Stimulated activated CD4-positive, alpha-beta T cell treated with anti-CD3 and anti-CD28 coated beads, Interleukin-12 subunit alpha, Interleukin-12 subunit beta, amount 100 ng/mL, for 48 hours (primary cell): ENCODE results near the gene CDH23.

Experiments
- DNase-seq, 3 donors: peaks; one replicate each; pipeline ENCODE4 v3.0.0-alpha.2; 2020; ENCODE audit warnings: low read depth in 2 of 3, low spot score in 1 of 3

Gene CDH23

GRCh38 chr10:71727738-71728737 is 331.3 kb downstream of the CDH23 start:
- DNase-seq: no peak

- no peak for DNase-seq
These were observed 332.5 kb downstream of the CDH23 start for GRCh38 chr10:71729161-71729636.

- DNase-seq: no peak
These were observed 335.1 kb downstream of the CDH23 start for GRCh38 chr10:71731791-71732190.

- DNase-seq: no peak
These were observed 338.1 kb downstream of the CDH23 start for GRCh38 chr10:71734797-71735196.

- no peak for DNase-seq
These were observed 339.2 kb downstream of the CDH23 start for GRCh38 chr10:71735709-71736569.

- no peak for DNase-seq
These were observed 339.8 kb downstream of the CDH23 start for GRCh38 chr10:71736570-71736952.

GRCh38 chr10:71737001-71737833 is 340.5 kb downstream of the CDH23 start:
- no peak for DNase-seq

GRCh38 chr10:71737834-71738197 is 341.1 kb downstream of the CDH23 start:
- no peak for DNase-seq

- no peak for DNase-seq
These were observed 342.7 kb downstream of the CDH23 start for GRCh38 chr10:71739358-71739900.

GRCh38 chr10:71740069-71740653 is 343.4 kb downstream of the CDH23 start:
- DNase-seq: no peak

- no peak for DNase-seq
These were observed 344.3 kb downstream of the CDH23 start for GRCh38 chr10:71741029-71741428.

GRCh38 chr10:71741671-71742070 is 345.0 kb downstream of the CDH23 start:
- no peak for DNase-seq

- no peak for DNase-seq
These were observed 345.8 kb downstream of the CDH23 start for GRCh38 chr10:71742301-71743088.

GRCh38 chr10:71743089-71743838 is 346.5 kb downstream of the CDH23 start:
- no peak for DNase-seq

- no peak for DNase-seq
These were observed 347.1 kb downstream of the CDH23 start for GRCh38 chr10:71743866-71744265.

GRCh38 chr10:71744897-71745663 is 348.4 kb downstream of the CDH23 start:
- no peak for DNase-seq

- DNase-seq: no peak
These were observed 349.0 kb downstream of the CDH23 start for GRCh38 chr10:71745664-71746250.
